Fibroblast of villous mesenchyme (primary cell): ENCODE data around the gene PRR16. TPM values are rescaled to one million over a fixed set of nuclear protein-coding genes. Genes with fewer than 3 reads are reported as not detected.

ENCODE experiments used
- DNase-seq: peaks from one replicate; pipeline ENCODE4 v3.0.0-alpha.2; 2010; ENCODE audit warnings: low read depth
- H3K4me3 ChIP-seq: 2 replicates; pipeline ENCODE4 v1.5.1; 2011; ENCODE audit warnings: low read depth, mild to moderate bottlenecking, low read length
- total RNA-seq: library from RNA; depleted of rRNA; stranded (reverse); fragments of >200 nt; gene quantifications from 2 replicates; pipeline ENCODE4 v1.2.3, GENCODE V29; 2012
- TF ChIP-seq, protein P1 (sequence below): IDR thresholded peaks from 2 replicates; pipeline ENCODE4 v1.5.1; 2012; ENCODE audit warnings: low read depth, mild to moderate bottlenecking, low read length; ENCODE audit not compliant: insufficient read depth

PRR16 gene
- total RNA-seq, 1 donor, result 22.0 TPM

DNA sequence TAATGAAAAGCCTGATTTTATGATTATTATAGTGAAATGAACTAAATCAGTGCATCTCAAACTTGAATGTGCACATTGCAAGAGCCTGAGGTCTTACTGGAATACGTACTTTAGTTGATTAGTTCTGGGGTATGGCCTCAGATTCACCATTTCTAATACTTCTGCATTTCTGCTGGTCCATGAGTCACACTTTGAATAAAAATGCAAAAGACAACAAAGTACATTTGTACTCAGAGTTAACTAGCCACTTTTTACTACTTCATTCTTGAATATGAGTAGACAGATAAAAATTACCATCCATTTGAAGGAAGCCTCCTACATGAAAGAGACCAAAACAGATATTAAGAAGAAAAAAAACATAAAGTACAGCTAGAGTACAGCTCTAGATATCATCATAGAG, 27.1 kb upstream of the PRR16 start:
- H3K4me3 ChIP-seq, result no peak overlapping the region
- DNase-seq, result peak; percentile 34
- TF ChIP-seq, protein P1, sequence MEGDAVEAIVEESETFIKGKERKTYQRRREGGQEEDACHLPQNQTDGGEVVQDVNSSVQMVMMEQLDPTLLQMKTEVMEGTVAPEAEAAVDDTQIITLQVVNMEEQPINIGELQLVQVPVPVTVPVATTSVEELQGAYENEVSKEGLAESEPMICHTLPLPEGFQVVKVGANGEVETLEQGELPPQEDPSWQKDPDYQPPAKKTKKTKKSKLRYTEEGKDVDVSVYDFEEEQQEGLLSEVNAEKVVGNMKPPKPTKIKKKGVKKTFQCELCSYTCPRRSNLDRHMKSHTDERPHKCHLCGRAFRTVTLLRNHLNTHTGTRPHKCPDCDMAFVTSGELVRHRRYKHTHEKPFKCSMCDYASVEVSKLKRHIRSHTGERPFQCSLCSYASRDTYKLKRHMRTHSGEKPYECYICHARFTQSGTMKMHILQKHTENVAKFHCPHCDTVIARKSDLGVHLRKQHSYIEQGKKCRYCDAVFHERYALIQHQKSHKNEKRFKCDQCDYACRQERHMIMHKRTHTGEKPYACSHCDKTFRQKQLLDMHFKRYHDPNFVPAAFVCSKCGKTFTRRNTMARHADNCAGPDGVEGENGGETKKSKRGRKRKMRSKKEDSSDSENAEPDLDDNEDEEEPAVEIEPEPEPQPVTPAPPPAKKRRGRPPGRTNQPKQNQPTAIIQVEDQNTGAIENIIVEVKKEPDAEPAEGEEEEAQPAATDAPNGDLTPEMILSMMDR, result no peak

GRCh38 chr5:120442694-120443093, 21.4 kb upstream of the PRR16 start:
- no peak overlapping the region for H3K4me3 ChIP-seq
- no peak for DNase-seq
- TF ChIP-seq, protein P1, result no peak

DNA sequence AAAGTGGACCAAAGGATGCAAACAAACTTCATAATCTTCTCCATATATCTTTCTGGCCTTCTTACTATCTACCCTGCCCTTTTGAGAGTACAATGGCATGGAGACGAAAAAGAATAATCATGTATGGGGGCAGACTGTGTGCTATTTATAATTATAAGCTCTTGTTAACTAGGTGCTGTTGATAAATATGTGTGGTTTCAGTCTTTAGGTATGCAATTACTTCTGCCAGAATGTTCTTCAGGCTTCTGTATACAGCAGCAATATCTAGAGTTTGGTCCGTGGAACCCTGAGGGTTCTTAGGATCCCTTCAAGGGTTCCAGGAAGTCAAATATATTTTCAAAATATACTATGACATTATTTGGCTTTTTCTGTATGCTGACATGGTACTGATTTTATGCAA, 20.5 kb upstream of the PRR16 start:
- no peak overlapping the region for H3K4me3 ChIP-seq
- DNase-seq, result no peak
- TF ChIP-seq, protein P1, result no peak

DNA sequence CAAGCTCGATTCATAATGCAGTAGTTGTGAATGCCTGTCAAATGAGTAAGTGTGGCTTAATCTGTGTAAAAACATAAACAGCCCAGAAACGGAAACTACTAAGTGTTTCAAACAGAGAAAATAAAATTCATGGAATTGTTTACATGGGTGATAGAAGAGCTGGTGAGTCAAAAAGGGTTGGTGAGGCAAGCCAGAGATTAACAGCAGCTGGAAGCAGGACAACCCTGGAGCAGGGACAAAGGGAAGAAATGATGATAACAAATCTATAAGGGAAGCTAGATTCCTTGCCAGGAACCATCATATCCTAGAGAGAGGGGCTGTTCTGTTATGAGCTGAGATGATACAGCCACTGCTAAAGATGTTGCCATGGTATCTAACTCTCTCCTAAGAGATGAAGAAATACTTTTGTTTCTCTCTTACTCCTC, 18.0 kb upstream of the PRR16 start:
- H3K4me3 ChIP-seq, result no peak overlapping the region
- TF ChIP-seq, protein P1, result no peak
- DNase-seq, result peak; percentile 97

GRCh38 chr5:120446901-120447300, 17.2 kb upstream of the PRR16 start:
- DNase-seq, result peak; percentile 62

DNA sequence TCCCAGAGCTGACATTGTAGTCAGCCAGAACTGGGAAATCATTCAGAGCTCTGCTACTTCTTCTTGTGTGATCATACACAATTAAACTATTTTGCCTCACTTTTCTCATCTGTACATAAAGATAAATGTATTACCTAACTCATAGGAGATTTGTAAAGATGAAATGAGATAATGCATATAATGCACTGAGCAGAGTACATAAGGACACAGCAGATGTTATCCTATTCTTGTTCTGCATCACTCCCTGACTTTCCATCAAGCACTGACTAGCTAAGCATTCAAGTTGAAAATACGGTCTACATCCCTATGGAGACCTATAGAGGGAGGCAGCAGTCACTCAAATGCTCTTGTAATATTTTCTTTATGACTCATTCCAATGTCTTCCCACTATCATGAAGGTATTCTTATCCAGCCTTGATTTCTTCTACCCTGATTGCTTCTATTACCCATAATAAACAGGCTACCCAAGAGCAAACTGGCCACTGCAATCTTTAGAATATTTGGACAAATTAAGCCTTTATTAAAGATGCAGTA, 16.3 kb upstream of the PRR16 start:
- DNase-seq, result no peak
- TF ChIP-seq, protein P1, result no peak
- H3K4me3 ChIP-seq, result no peak overlapping the region

More at GRCh38 chr5:120446901-120447300, 17.2 kb upstream of the PRR16 start:
- TF ChIP-seq, protein P1, result no peak
- H3K4me3 ChIP-seq, result no peak overlapping the region

GRCh38 chr5:120449501-120449900, 14.6 kb upstream of the PRR16 start:
- DNase-seq, result no peak

More at GRCh38 chr5:120449501-120449900, 14.6 kb upstream of the PRR16 start:
- H3K4me3 ChIP-seq, result no peak overlapping the region
- TF ChIP-seq, protein P1, result no peak
